Panc1 (cell line): ENCODE measurements around the gene GALNT15. TPM values are rescaled to one million over a fixed set of nuclear protein-coding genes. Genes with fewer than 3 reads are reported as not detected.

ENCODE experiments used
- ATAC-seq: fragments of 200-7000 bp; cut with Tn5 transposase; 2 replicates; pipeline ENCODE4 v1.9.1; 2020; ENCODE audit warnings: mild to moderate bottlenecking, moderate library complexity
- BruUV-seq: library from RNA; stranded (reverse); fragments of 400-500 nt; replicated peaks from 2 replicates; lab custom pipeline; 2021; lab: Mats Ljungman, UMichigan
- CTCF ChIA-PET: fragments of 300-600 bp; sonication (Branson Sonifier 250); formaldehyde crosslinking; loops from one replicate; lab custom pipeline; 2022; ENCODE audit warnings: antibody characterized with exemption; lab: Charles Lee
- POLR2A ChIA-PET: fragments of 300-600 bp; sonication (Branson Sonifier 250); formaldehyde crosslinking; loops from one replicate; lab custom pipeline; 2022; ENCODE audit warnings: antibody characterized with exemption; lab: Charles Lee
- DNase-seq: peaks from one replicate; pipeline ENCODE4 v3.0.0-alpha.2; 2010; ENCODE audit warnings: low read depth, low spot score
- H3K27ac ChIP-seq: 2 replicates; pipeline ENCODE4 v1.5.1; 2011; ENCODE audit warnings: mild to moderate bottlenecking, low read length, inconsistent platforms
- H3K27me3 ChIP-seq: fragments of 200-500 bp; sonication (Bioruptor generic); 2 replicates; pipeline ENCODE4 v1.6.0; 2014; ENCODE audit warnings: low read length, inconsistent platforms; ENCODE audit not compliant: control insufficient read depth, insufficient read depth
- H3K36me3 ChIP-seq: fragments of 200-500 bp; sonication (Bioruptor generic); 2 replicates; pipeline ENCODE4 v1.5.1; 2014; ENCODE audit warnings: inconsistent platforms, mild to moderate bottlenecking, low read length, moderate library complexity; ENCODE audit not compliant: control insufficient read depth, insufficient read depth
- H3K4me1 ChIP-seq: 2 replicates; pipeline ENCODE4 v1.5.1; 2011; ENCODE audit warnings: inconsistent platforms, mild to moderate bottlenecking, low read length, moderate library complexity; ENCODE audit not compliant: control insufficient read depth, insufficient read depth
- H3K4me3 ChIP-seq, 2 experiments: 2 replicates each; pipeline ENCODE4 v1.5.1; 2011 to 2012; ENCODE audit warnings: low read depth in 2 of 2, low read length in 2 of 2, mild to moderate bottlenecking in 2 of 2, inconsistent platforms in 1 of 2, moderate library complexity in 1 of 2
- H3K9me3 ChIP-seq: fragments of 200-500 bp; sonication (Bioruptor generic); 2 replicates; pipeline ENCODE4 v1.5.1; 2014; ENCODE audit warnings: low read depth, mild to moderate bottlenecking, inconsistent platforms, low read length, moderate library complexity; ENCODE audit not compliant: control insufficient read depth, insufficient read depth
- POLR2AphosphoS5 ChIP-seq: IDR thresholded peaks from 2 replicates; pipeline ENCODE4 v1.6.1; 2012; ENCODE audit warnings: mild to moderate bottlenecking, low read depth, low read length, moderate library complexity
- SIN3A ChIP-seq: IDR thresholded peaks from 2 replicates; pipeline ENCODE4 v1.6.1; 2012; ENCODE audit warnings: low read depth, mild to moderate bottlenecking, low read length, moderate library complexity, borderline replicate concordance; ENCODE audit not compliant: insufficient read depth
- TCF7L2 ChIP-seq: IDR thresholded peaks from 2 replicates; pipeline ENCODE4 v1.6.1; 2011; ENCODE audit warnings: mild to moderate bottlenecking, low read depth, low read length, inconsistent platforms
- in situ Hi-C: cut with HindIII; loops from 2 replicates; pipeline ENCODE4 v1.10.0; 2016; ENCODE audit warnings: low sequenced_read_pairs, low pct_unique_long_range_greater_than_20kb
- intact Hi-C: fragments of 100-400 bp; cut with micrococcal nuclease; formaldehyde crosslinking; loops from one replicate; pipeline ENCODE4 v1.10.0; 2022; ENCODE audit not compliant: unreplicated experiment
- total RNA-seq: library from RNA; stranded (reverse); gene quantifications from one replicate; pipeline ENCODE4 v1.2.1, GENCODE V29; 2021; ENCODE audit not compliant: unreplicated experiment
- TF ChIP-seq, protein P1 (sequence below): fragments of 450-650 bp; IDR thresholded peaks from 2 replicates; pipeline ENCODE4 v1.5.1; 2017; ENCODE audit warnings: mild to moderate bottlenecking
- TF ChIP-seq, protein P2 (sequence below), 2 experiments: IDR thresholded peaks; 2 replicates each; pipeline ENCODE4 v1.6.1; 2011 to 2012; ENCODE audit warnings: low read depth in 2 of 2, control low read depth in 1 of 2, low read length in 1 of 2, mild to moderate bottlenecking in 1 of 2, moderate library complexity in 1 of 2; ENCODE audit not compliant: insufficient read depth in 1 of 2

GALNT15 gene
- total RNA-seq, 1 experiment from 2014 or later, result 0.10 TPM

DNA sequence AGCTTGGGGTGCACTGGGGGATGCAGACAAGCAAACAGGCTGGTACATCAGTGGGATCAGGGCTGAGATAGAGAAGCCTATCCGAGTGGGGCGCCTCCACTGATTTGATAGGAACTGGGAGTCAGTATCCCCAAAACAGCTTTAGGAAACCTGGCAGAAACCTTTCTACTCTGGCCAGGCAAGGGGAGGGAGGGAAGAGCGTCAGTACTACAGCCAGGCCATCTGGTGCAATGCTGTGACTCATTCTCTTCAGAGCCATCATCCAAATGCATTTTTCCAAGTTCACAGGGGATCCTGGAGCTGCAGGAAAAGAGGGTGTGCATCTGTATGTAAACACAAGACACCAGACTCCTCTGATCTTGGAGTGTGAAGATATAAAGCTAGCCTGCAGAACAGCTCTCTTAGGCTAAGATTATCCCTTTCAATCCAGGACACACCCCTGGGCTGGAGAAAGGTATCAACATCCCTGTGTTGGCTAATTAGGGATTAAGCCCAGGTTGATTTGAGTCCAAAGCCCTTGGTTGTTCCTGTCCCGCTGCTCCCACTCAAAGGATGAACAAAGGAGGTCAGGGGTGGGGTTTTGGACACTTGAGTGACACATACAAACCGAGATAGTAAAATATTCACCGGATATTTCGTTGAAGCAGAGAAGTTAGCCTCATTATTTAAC is 9.3 kb downstream of the GALNT15 start:
- TF ChIP-seq TCF7L2 (no peak), POLR2AphosphoS5 (no peak), SIN3A (no peak)
- TF ChIP-seq, protein P1, sequence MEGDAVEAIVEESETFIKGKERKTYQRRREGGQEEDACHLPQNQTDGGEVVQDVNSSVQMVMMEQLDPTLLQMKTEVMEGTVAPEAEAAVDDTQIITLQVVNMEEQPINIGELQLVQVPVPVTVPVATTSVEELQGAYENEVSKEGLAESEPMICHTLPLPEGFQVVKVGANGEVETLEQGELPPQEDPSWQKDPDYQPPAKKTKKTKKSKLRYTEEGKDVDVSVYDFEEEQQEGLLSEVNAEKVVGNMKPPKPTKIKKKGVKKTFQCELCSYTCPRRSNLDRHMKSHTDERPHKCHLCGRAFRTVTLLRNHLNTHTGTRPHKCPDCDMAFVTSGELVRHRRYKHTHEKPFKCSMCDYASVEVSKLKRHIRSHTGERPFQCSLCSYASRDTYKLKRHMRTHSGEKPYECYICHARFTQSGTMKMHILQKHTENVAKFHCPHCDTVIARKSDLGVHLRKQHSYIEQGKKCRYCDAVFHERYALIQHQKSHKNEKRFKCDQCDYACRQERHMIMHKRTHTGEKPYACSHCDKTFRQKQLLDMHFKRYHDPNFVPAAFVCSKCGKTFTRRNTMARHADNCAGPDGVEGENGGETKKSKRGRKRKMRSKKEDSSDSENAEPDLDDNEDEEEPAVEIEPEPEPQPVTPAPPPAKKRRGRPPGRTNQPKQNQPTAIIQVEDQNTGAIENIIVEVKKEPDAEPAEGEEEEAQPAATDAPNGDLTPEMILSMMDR, result no peak
- TF ChIP-seq, protein P2, sequence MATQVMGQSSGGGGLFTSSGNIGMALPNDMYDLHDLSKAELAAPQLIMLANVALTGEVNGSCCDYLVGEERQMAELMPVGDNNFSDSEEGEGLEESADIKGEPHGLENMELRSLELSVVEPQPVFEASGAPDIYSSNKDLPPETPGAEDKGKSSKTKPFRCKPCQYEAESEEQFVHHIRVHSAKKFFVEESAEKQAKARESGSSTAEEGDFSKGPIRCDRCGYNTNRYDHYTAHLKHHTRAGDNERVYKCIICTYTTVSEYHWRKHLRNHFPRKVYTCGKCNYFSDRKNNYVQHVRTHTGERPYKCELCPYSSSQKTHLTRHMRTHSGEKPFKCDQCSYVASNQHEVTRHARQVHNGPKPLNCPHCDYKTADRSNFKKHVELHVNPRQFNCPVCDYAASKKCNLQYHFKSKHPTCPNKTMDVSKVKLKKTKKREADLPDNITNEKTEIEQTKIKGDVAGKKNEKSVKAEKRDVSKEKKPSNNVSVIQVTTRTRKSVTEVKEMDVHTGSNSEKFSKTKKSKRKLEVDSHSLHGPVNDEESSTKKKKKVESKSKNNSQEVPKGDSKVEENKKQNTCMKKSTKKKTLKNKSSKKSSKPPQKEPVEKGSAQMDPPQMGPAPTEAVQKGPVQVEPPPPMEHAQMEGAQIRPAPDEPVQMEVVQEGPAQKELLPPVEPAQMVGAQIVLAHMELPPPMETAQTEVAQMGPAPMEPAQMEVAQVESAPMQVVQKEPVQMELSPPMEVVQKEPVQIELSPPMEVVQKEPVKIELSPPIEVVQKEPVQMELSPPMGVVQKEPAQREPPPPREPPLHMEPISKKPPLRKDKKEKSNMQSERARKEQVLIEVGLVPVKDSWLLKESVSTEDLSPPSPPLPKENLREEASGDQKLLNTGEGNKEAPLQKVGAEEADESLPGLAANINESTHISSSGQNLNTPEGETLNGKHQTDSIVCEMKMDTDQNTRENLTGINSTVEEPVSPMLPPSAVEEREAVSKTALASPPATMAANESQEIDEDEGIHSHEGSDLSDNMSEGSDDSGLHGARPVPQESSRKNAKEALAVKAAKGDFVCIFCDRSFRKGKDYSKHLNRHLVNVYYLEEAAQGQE (IDR thresholded peaks at IDR 0.05; ENCODE audit: insufficient read depth in 1 of 2, low read depth in 2 of 2, low read length in 1 of 2), result no peak
- Histone ChIP-seq H3K36me3 (no peaks in the 10 kb centered on the region), H3K4me3 (no peak overlapping the region), H3K27ac (no peak overlapping the region), H3K27me3 (no peaks in the 10 kb centered on the region), H3K9me3 (no peaks in the 10 kb centered on the region), H3K4me1 (no peaks in the 10 kb centered on the region)
- DNase-seq (no peak), ATAC-seq (no peak)
- intact Hi-C loops, result loop anchor here (10.0 kb wide), 1 partner anchor 61 kb away; no protein-coding TSS in a partner anchor
- no TSS peak for BruUV-seq
- in situ Hi-C loops, result no loop called here
- CTCF ChIA-PET, result no interaction called here
- POLR2A ChIA-PET, result no interaction called here

DNA sequence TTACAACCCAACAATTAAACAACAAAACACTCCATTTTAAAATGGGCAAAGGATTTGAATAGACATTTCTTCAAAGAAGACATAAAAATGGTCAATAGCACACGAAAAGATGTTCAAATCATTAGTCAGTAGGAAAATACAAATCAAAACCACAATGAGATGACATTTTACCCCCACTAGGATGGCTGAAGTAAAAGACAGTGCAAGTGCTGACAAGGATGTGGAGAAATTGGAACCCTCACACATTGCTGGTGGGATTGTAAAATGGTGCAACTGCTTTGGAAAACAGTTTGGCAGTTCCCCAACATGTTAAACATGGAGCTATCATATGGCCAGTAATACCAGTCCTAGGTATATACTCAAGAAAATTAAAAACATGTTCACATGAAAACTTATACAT is 11.6 kb downstream of the GALNT15 start:
- BruUV-seq, result no TSS peak
- Histone ChIP-seq H3K27me3 (no peaks in the 10 kb centered on the region), H3K4me1 (no peaks in the 10 kb centered on the region), H3K4me3 (no peak overlapping the region), H3K36me3 (no peaks in the 10 kb centered on the region), H3K9me3 (no peaks in the 10 kb centered on the region), H3K27ac (no peak overlapping the region)
- intact Hi-C loops (loop anchor here (10.0 kb wide), 1 partner anchor 59 kb away; no protein-coding TSS in a partner anchor), in situ Hi-C loops (no loop called here)
- ATAC-seq (no peak), DNase-seq (no peak)
- TF ChIP-seq, protein P1, result no peak
- TF ChIP-seq SIN3A (no peak), POLR2AphosphoS5 (no peak), TCF7L2 (no peak)
- TF ChIP-seq, protein P2 (IDR thresholded peaks at IDR 0.05; ENCODE audit: insufficient read depth in 1 of 2, low read depth in 2 of 2, low read length in 1 of 2), result no peak
- CTCF ChIA-PET, result no interaction called here
- POLR2A ChIA-PET, result no interaction called here
